HL-60 (cell line): ENCODE results near the gene CSE1L.

ENCODE experiments used
- DNase-seq, 2 experiments: peaks; one replicate each; pipeline ENCODE4 v3.0.0-alpha.2; 2010 to 2020; ENCODE audit warnings: low read depth in 1 of 2, low spot score in 1 of 2
- H3K27ac ChIP-seq: fragments of 250-450 bp; sonication (Bioruptor Pico); replicated peaks from 2 replicates; pipeline ENCODE4 v1.5.1; 2020; ENCODE audit warnings: mild to moderate bottlenecking, moderate library complexity
- H3K27me3 ChIP-seq: fragments of 250-450 bp; sonication (Bioruptor Pico); 2 replicates; pipeline ENCODE4 v1.5.1; 2021; ENCODE audit warnings: mild to moderate bottlenecking, moderate library complexity; ENCODE audit not compliant: insufficient read depth, poor library complexity, severe bottlenecking
- H3K4me3 ChIP-seq: replicated peaks from 2 replicates; pipeline ENCODE4 v1.5.1; 2011; ENCODE audit warnings: mild to moderate bottlenecking, control low read depth, low read length; ENCODE audit not compliant: insufficient read depth
- GABPA ChIP-seq: IDR thresholded peaks from 2 replicates; pipeline ENCODE4 v1.6.1; 2012; ENCODE audit warnings: low read depth
- POLR2AphosphoS5 ChIP-seq: IDR thresholded peaks from 2 replicates; pipeline ENCODE4 v1.6.1; 2012; ENCODE audit warnings: low read depth
- SPI1 ChIP-seq: IDR thresholded peaks from 2 replicates; pipeline ENCODE4 v1.6.1; 2012; ENCODE audit warnings: low read depth, mild to moderate bottlenecking, borderline replicate concordance
- TF ChIP-seq, protein P1 (sequence below): IDR thresholded peaks from 2 replicates; pipeline ENCODE4 v1.6.1; 2012; ENCODE audit warnings: low read depth; ENCODE audit not compliant: insufficient replicate concordance
- TF ChIP-seq, protein P2 (sequence below): IDR thresholded peaks from one replicate; pipeline ENCODE4 v1.5.1; 2011; ENCODE audit warnings: low read length, control low read depth, inconsistent platforms; ENCODE audit not compliant: insufficient read depth

Gene CSE1L

DNA sequence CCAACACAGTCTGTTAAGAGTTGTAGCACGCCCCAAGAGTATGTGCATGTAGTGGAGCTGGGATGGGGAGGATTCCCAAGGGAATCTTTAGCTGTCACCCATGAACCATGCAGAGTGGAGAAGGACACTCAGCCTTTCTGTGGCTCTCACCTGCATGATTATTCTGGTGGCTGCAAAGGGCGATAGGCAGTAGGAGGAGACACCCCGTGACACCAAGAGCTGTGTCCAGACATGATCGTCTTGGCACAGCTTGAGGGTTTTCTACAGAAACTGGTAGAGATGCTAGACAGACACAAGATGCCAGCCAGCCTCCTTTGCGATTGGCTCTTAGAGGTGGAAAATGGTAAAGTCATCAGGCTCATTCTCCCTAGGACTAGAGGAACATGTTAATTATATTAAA, 3.1 kb upstream of the CSE1L start:
- no peaks in the 10 kb centered on the region for H3K27me3 ChIP-seq
- no peak overlapping the region for H3K27ac ChIP-seq
- TF ChIP-seq GABPA (no peak), SPI1 (no peak)
- TF ChIP-seq, protein P1, sequence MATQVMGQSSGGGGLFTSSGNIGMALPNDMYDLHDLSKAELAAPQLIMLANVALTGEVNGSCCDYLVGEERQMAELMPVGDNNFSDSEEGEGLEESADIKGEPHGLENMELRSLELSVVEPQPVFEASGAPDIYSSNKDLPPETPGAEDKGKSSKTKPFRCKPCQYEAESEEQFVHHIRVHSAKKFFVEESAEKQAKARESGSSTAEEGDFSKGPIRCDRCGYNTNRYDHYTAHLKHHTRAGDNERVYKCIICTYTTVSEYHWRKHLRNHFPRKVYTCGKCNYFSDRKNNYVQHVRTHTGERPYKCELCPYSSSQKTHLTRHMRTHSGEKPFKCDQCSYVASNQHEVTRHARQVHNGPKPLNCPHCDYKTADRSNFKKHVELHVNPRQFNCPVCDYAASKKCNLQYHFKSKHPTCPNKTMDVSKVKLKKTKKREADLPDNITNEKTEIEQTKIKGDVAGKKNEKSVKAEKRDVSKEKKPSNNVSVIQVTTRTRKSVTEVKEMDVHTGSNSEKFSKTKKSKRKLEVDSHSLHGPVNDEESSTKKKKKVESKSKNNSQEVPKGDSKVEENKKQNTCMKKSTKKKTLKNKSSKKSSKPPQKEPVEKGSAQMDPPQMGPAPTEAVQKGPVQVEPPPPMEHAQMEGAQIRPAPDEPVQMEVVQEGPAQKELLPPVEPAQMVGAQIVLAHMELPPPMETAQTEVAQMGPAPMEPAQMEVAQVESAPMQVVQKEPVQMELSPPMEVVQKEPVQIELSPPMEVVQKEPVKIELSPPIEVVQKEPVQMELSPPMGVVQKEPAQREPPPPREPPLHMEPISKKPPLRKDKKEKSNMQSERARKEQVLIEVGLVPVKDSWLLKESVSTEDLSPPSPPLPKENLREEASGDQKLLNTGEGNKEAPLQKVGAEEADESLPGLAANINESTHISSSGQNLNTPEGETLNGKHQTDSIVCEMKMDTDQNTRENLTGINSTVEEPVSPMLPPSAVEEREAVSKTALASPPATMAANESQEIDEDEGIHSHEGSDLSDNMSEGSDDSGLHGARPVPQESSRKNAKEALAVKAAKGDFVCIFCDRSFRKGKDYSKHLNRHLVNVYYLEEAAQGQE = no peak
- TF ChIP-seq, protein P2, sequence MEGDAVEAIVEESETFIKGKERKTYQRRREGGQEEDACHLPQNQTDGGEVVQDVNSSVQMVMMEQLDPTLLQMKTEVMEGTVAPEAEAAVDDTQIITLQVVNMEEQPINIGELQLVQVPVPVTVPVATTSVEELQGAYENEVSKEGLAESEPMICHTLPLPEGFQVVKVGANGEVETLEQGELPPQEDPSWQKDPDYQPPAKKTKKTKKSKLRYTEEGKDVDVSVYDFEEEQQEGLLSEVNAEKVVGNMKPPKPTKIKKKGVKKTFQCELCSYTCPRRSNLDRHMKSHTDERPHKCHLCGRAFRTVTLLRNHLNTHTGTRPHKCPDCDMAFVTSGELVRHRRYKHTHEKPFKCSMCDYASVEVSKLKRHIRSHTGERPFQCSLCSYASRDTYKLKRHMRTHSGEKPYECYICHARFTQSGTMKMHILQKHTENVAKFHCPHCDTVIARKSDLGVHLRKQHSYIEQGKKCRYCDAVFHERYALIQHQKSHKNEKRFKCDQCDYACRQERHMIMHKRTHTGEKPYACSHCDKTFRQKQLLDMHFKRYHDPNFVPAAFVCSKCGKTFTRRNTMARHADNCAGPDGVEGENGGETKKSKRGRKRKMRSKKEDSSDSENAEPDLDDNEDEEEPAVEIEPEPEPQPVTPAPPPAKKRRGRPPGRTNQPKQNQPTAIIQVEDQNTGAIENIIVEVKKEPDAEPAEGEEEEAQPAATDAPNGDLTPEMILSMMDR = no peak
- DNase-seq = no peak
- H3K4me3 ChIP-seq = no peak overlapping the region

DNA sequence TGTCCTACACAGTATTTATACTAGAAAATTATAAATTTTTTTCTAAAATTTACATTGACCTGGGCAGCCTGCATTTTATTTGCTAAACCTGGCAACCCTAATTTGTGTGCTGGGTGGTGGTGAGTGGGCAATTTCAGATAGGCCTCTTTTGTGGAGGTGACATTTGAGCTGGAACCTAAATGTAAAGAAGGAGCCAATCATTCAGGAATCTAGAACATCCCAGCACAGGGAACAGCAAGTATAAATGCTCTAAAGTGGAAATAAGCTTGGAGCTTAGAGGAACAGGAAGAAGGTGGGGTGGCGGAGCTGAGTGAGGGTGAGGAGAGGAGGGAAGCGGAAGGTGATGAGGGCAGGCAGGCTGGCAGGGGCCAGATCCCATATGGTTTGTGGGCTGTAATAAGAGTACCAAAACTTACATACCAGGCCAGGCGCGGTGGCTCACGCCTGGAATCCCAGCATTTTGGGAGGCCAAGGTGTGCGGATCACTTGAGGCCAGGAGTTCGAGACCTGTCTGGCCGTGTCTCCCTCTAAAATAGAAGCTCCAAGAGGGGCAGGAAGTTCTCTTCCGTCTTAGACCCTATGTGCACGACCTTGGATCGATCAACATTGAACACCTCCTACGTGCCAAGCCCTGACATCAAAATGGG, 549 bp upstream of the CSE1L start:
- no peaks in the 10 kb centered on the region for H3K27me3 ChIP-seq
- DNase-seq = peak; percentile 75 to 79
- peak overlapping the region; percentile 97 for H3K27ac ChIP-seq
- peak overlapping the region; percentile 63 for H3K4me3 ChIP-seq
- TF ChIP-seq SPI1 (peak; percentile 57; the same call in 1 of the 2 replicates), POLR2AphosphoS5 (no peak), GABPA (0 out of 2 replicates have a peak, but pooled peaks have one; percentile 19)

DNA sequence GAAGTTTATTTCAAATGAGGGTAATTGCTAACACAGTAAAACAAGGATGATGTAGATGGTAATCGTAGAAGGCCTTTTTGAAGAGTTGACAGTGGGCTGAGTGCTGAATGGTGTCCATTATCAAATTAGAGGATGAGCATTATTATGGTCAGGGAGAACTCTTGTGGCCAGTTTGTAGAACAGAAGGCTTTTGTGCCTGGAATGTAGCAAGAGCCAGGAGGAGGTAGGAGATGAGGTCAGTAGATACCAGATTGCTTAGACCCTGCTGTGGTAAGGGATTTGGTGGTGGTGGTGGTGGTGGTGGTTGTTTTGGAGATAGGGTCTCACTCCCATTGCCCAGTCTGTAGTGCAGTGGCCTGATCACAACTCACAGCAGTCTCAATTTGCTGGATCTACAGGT, 6.2 kb downstream of the CSE1L start:
- no peaks in the 10 kb centered on the region for H3K27me3 ChIP-seq
- DNase-seq = no peak
- H3K27ac ChIP-seq = no peak overlapping the region
- TF ChIP-seq SPI1 (no peak), POLR2AphosphoS5 (no peak), GABPA (no peak)
- TF ChIP-seq, protein P2 = no peak
- TF ChIP-seq, protein P1 = no peak
- no peak overlapping the region for H3K4me3 ChIP-seq

DNA sequence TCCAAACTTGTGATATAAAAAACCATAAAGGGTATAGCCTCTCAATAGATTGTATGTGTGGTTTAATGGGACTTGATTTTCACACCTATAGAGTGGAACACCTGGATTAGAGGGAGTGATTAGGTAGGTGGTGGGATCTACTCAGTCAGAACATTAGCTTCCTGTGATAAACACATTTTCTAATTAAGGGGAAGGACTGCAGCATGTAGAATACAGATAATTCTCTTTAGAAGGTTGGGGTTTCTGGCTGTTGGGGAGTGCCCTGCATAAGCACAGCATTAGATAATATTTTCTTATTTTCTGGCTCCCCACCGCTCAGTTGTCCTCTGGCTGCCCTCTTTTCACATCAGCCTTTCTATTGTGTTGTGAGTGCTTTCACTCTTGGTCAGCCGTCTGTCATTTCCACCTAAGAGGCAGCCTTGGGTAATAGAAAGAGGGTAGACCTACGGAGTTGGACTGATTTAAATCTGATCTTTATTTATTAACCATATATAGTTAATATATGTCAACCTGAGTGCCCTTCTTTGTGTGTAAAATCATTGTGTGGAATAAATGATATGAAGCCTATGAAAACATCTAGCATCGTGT, 8.0 kb downstream of the CSE1L start:
- DNase-seq = no peak
- H3K27ac ChIP-seq = no peak overlapping the region
- no peaks in the 10 kb centered on the region for H3K27me3 ChIP-seq
- TF ChIP-seq GABPA (no peak), SPI1 (no peak), POLR2AphosphoS5 (no peak)
- TF ChIP-seq, protein P2 = no peak
- TF ChIP-seq, protein P1 = no peak
- no peak overlapping the region for H3K4me3 ChIP-seq
